ENCODE data around the gene FARS2. TPM values are rescaled to one million over a fixed set of nuclear protein-coding genes. Genes with fewer than 3 reads are reported as not detected.
"Not testable (repeated sequence)": the region's sequence is repeated elsewhere in the genome, so short reads cannot be mapped to it uniquely, and the experiment has no call there.

FARS2 gene
- total RNA-seq, 1 donor: 29.8 TPM

DNA sequence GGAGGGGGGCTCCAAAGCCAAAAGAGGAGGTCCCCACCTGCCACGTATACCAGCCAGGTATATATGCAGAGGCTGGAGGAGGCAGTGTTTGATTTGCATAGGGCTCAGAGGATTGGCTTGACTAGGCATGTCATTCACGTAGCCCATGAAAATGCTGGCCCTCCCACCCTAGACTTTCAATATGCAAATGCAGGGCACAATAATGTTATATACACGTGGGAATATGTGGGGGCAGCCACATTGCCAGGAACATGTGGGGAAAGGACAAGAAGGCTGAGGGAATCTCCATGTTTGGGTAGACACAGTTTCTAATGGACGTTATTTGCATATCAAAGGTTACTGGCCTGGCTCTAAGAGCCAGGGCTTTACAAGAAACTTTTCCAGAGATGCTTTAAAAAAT, 301.8 kb downstream of the FARS2 start:
- DNase-seq (ENCODE audit: low read depth): no peak
- TF ChIP-seq, protein P1, sequence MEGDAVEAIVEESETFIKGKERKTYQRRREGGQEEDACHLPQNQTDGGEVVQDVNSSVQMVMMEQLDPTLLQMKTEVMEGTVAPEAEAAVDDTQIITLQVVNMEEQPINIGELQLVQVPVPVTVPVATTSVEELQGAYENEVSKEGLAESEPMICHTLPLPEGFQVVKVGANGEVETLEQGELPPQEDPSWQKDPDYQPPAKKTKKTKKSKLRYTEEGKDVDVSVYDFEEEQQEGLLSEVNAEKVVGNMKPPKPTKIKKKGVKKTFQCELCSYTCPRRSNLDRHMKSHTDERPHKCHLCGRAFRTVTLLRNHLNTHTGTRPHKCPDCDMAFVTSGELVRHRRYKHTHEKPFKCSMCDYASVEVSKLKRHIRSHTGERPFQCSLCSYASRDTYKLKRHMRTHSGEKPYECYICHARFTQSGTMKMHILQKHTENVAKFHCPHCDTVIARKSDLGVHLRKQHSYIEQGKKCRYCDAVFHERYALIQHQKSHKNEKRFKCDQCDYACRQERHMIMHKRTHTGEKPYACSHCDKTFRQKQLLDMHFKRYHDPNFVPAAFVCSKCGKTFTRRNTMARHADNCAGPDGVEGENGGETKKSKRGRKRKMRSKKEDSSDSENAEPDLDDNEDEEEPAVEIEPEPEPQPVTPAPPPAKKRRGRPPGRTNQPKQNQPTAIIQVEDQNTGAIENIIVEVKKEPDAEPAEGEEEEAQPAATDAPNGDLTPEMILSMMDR (IDR thresholded peaks at IDR 0.05; ENCODE audit: insufficient read depth, low read depth, low read length): no peak
- no peak overlapping the region for H3K4me3 ChIP-seq (ENCODE audit: low read depth, low read length)

DNA sequence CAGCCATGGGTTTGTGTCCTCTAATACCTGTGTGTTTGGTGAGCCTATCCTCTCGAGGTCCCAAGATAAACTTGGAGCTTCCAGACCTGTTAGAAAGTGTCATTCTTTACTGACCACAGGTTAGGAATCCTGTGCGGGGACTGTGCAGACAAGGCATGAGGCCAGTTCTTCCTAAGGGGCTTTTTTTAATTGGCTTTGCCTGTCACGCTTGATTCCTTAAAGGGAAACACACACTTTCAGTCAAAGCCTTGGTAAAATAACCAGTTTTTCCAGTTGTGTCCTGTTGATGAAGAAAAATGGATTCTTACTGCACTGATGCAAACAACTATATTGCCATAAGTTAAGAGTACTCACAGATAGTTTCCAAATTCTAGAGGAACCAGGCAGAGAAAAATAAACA, 303.4 kb downstream of the FARS2 start:
- not testable (repeated sequence) for DNase-seq (ENCODE audit: low read depth); H3K4me3 ChIP-seq (ENCODE audit: low read depth, low read length)

- no peak overlapping the region for H3K4me3 ChIP-seq (ENCODE audit: low read depth, low read length)
- no peak for DNase-seq (ENCODE audit: low read depth)
- TF ChIP-seq, protein P1 (IDR thresholded peaks at IDR 0.05; ENCODE audit: insufficient read depth, low read depth, low read length): no peak
Observed at GRCh38 chr6:5565971-5566370, 304.7 kb downstream of the FARS2 start.

DNA sequence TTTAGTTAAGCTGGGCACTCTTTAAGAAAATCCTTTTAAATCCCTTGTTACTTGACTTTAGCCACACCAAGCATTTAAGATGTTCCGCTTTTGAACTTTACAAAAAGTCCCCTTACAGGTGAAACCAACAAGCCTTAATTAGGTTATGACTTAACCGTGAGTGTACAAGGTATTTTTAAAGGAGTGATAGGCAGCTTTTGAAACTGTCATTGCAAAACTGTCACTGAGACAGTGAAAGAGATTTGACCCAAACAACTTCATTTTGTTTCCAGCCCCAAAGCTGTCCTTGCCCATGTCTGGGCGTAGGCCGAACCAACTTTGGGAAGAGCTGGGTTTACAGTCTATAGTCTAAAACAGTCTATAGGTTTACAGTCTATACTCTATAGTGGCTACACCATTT, 305.4 kb downstream of the FARS2 start:
- no peak overlapping the region for H3K4me3 ChIP-seq (ENCODE audit: low read depth, low read length)
- DNase-seq (ENCODE audit: low read depth): no peak
- TF ChIP-seq, protein P1 (IDR thresholded peaks at IDR 0.05; ENCODE audit: insufficient read depth, low read depth, low read length): no peak

GRCh38 chr6:5567352-5567751, 306.0 kb downstream of the FARS2 start:
- TF ChIP-seq, protein P1 (IDR thresholded peaks at IDR 0.05; ENCODE audit: insufficient read depth, low read depth, low read length): no peak
- DNase-seq (ENCODE audit: low read depth): no peak
- no peak overlapping the region for H3K4me3 ChIP-seq (ENCODE audit: low read depth, low read length)

GRCh38 chr6:5567890-5568289, 306.6 kb downstream of the FARS2 start:
- H3K4me3 ChIP-seq (ENCODE audit: low read depth, low read length): no peak overlapping the region
- TF ChIP-seq, protein P1 (IDR thresholded peaks at IDR 0.05; ENCODE audit: insufficient read depth, low read depth, low read length): no peak
- DNase-seq (ENCODE audit: low read depth): no peak

DNA sequence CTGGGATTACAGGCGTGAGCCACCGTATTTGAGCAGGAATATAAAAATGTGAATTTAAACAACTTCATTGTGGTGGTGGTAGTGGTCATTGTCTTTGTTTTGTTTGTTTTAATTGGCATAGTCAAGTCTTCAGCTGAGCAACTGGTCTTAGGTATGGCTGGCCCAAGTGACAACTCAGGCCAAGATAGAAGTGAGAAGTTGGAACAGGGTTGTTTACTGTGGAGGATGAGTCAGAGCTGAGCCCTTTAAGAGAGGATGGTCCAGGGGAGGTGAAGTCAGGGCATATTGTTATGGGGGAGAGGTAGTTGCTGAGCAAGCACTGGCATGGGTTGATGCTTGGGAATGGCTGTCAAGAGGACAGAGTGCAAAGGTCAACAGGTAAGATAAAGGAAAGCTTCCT, 308.2 kb downstream of the FARS2 start:
- no peak for DNase-seq (ENCODE audit: low read depth)
- TF ChIP-seq, protein P1 (IDR thresholded peaks at IDR 0.05; ENCODE audit: insufficient read depth, low read depth, low read length): no peak
- no peak overlapping the region for H3K4me3 ChIP-seq (ENCODE audit: low read depth, low read length)

Data from fibroblast of villous mesenchyme (primary cell).